Skeletal muscle tissue (tissue), 4 donors: ENCODE results near the gene CNDP2. TPM values are rescaled to one million over a fixed set of nuclear protein-coding genes. Genes with fewer than 3 reads are reported as not detected.
"Not testable (repeated sequence)": the region's sequence is repeated elsewhere in the genome, so short reads cannot be mapped to it uniquely, and the experiment has no call there.

Experiments
- H3K27ac ChIP-seq: one replicate; pipeline ENCODE4 v1.7.0; 2013; ENCODE audit warnings: mild to moderate bottlenecking, low read depth, low read length, inconsistent platforms
- H3K27me3 ChIP-seq, 3 donors: one replicate each; pipeline ENCODE4 v1.7.0; 2013; ENCODE audit warnings: low read length in 3 of 3; ENCODE audit not compliant: control insufficient read depth in 3 of 3, insufficient read depth in 3 of 3
- H3K36me3 ChIP-seq, 3 donors: one replicate each; pipeline ENCODE4 v1.7.0; 2013; ENCODE audit warnings: low read length in 3 of 3; ENCODE audit not compliant: control insufficient read depth in 3 of 3, insufficient read depth in 3 of 3
- H3K4me1 ChIP-seq, 3 donors: one replicate each; pipeline ENCODE4 v1.7.0; 2013; ENCODE audit warnings: low read length in 3 of 3, mild to moderate bottlenecking in 3 of 3; ENCODE audit not compliant: control insufficient read depth in 3 of 3, insufficient read depth in 3 of 3
- H3K4me3 ChIP-seq, 3 donors: one replicate each; pipeline ENCODE4 v1.7.0; 2013; ENCODE audit warnings: low read length in 3 of 3
- H3K9ac ChIP-seq, 3 donors: one replicate each; pipeline ENCODE4 v1.7.0; 2013; ENCODE audit warnings: low read length in 3 of 3, mild to moderate bottlenecking in 3 of 3, moderate library complexity in 2 of 3, low read depth in 1 of 3
- H3K9me3 ChIP-seq, 3 donors: one replicate each; pipeline ENCODE4 v1.7.0; 2013; ENCODE audit warnings: low read length in 3 of 3; ENCODE audit not compliant: control insufficient read depth in 3 of 3
- total RNA-seq: library from RNA; depleted of rRNA; stranded (reverse); fragments of >200 nt; gene quantifications from one replicate; pipeline ENCODE4 v1.2.3, GENCODE V29; 2014
- donor health status: Osteomylitis.

CNDP2 gene
- total RNA-seq, 1 donor from 2014 or later = 25.6 TPM

GRCh38 chr18:74556126-74556525, 60.0 kb downstream of the CNDP2 start:
- no peak overlapping the region for H3K27ac ChIP-seq
- H3K27me3 ChIP-seq = peaks cover 0 to 14% (median 5%) of the 10 kb centered on the region in 3 donors
- H3K9me3 ChIP-seq = no peaks in the 10 kb centered on the region
- no peaks in the 10 kb centered on the region for H3K36me3 ChIP-seq
- H3K9ac ChIP-seq = no peak overlapping the region
- no peaks in the 10 kb centered on the region for H3K4me1 ChIP-seq
- H3K4me3 ChIP-seq = no peak overlapping the region

DNA sequence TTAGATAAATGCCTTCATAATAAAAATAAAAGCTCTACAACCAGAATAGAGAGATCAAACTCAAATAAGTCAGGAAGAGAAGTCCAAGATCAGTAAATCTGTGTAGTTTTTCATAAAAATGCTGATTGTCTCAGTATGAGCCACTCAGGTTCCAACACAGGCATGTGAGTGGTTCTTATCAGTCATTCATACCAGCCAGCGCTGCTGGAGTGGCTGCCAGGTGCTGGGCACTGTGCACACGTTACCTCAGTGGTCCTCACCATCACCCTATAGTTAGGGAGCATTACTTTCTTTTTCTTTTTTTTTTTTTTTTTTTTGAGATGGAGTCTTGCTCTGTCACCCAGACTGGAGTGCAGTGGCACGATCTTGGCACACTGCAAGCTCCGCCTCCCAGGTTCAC, 61.9 kb downstream of the CNDP2 start:
- no peaks in the 10 kb centered on the region for H3K9me3 ChIP-seq
- no peak overlapping the region for H3K9ac ChIP-seq
- no peaks in the 10 kb centered on the region for H3K4me1 ChIP-seq
- no peaks in the 10 kb centered on the region for H3K36me3 ChIP-seq
- H3K27me3 ChIP-seq = peaks cover 0 to 14% (median 5%) of the 10 kb centered on the region in 3 donors
- H3K4me3 ChIP-seq = no peak overlapping the region
- H3K27ac ChIP-seq = no peak overlapping the region

GRCh38 chr18:74562131-74562730, 66.1 kb downstream of the CNDP2 start:
- Histone ChIP-seq H3K27ac (no peak overlapping the region), H3K27me3 (peaks cover 0 to 2% (median 0%) of the 10 kb centered on the region in 3 donors), H3K9me3 (no peaks in the 10 kb centered on the region), H3K9ac (no peak overlapping the region), H3K4me1 (no peaks in the 10 kb centered on the region), H3K4me3 (no peak overlapping the region), H3K36me3 (no peaks in the 10 kb centered on the region)

GRCh38 chr18:74562775-74563174, 66.6 kb downstream of the CNDP2 start:
- no peaks in the 10 kb centered on the region for H3K36me3 ChIP-seq

DNA sequence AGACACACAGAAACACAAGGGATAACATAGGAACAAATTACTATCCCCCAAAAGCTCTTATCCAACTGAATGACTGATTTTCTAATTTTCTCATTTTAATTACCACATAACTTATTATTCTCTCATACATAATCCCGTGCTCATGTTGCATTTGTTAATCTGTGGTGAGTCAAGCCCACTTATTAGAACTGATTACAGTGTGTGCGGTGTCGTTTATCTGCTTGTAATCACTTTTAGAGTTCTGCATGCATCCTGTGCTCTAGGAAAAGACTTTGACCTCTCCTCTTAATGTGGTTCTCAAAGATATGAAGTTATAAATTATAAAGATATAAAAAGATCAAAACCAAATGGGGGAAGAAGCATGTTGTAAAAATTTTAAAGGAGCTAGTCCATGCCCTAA, 67.8 kb downstream of the CNDP2 start:
- no peak overlapping the region for H3K9ac ChIP-seq
- no peaks in the 10 kb centered on the region for H3K4me1 ChIP-seq
- H3K9me3 ChIP-seq = no peaks in the 10 kb centered on the region

More at GRCh38 chr18:74562775-74563174, 66.6 kb downstream of the CNDP2 start:
- Histone ChIP-seq H3K4me3 (no peak overlapping the region), H3K4me1 (no peaks in the 10 kb centered on the region), H3K9ac (no peak overlapping the region), H3K27me3 (peaks cover 0 to 8% (median 0%) of the 10 kb centered on the region in 3 donors), H3K9me3 (no peaks in the 10 kb centered on the region), H3K27ac (no peak overlapping the region)

GRCh38 chr18:74565164-74565563, 69.0 kb downstream of the CNDP2 start:
- peaks cover 2 to 12% (median 4%) of the 10 kb centered on the region in 3 donors for H3K27me3 ChIP-seq
- H3K4me1 ChIP-seq, H3K27ac ChIP-seq, H3K36me3 ChIP-seq, H3K9ac ChIP-seq, H3K4me3 ChIP-seq, H3K9me3 ChIP-seq: not testable (repeated sequence)

More for the DNA sequence above, 67.8 kb downstream of the CNDP2 start:
- Histone ChIP-seq H3K27ac (no peak overlapping the region), H3K36me3 (no peaks in the 10 kb centered on the region), H3K4me3 (no peak overlapping the region), H3K27me3 (peaks cover 0 to 12% (median 4%) of the 10 kb centered on the region in 3 donors)

GRCh38 chr18:74565993-74566392, 69.8 kb downstream of the CNDP2 start:
- H3K9me3 ChIP-seq, H3K4me3 ChIP-seq, H3K36me3 ChIP-seq, H3K27ac ChIP-seq, H3K9ac ChIP-seq, H3K4me1 ChIP-seq: not testable (repeated sequence)
- H3K27me3 ChIP-seq = peaks cover 2 to 12% (median 4%) of the 10 kb centered on the region in 3 donors

GRCh38 chr18:74567822-74568221, 71.7 kb downstream of the CNDP2 start:
- H3K27me3 ChIP-seq = peaks cover 2 to 12% (median 4%) of the 10 kb centered on the region in 3 donors
- no peak overlapping the region for H3K27ac ChIP-seq
- no peaks in the 10 kb centered on the region for H3K9me3 ChIP-seq
- no peaks in the 10 kb centered on the region for H3K36me3 ChIP-seq
- H3K4me3 ChIP-seq = no peak overlapping the region
- H3K9ac ChIP-seq = no peak overlapping the region
- H3K4me1 ChIP-seq = no peaks in the 10 kb centered on the region

DNA sequence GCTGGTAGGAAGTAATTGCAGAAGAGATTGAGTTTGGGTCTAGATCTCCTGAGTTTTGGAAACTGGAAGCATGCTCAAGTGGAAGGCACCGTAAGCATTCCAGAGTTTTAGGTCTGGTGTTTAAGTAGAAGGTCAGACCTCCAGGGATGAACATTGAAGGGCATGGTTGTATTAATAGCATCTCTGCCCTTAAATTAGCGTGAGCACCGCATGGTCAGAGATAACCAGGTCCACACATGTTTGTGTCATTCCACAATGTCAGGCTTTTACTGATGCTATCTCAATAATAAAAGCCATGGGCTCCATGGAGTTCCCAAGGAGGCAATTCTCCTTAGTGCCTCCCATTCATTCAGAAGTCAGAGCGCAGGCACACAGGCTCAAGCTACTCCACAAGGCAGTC, 73.2 kb downstream of the CNDP2 start:
- no peak overlapping the region for H3K9ac ChIP-seq
- H3K4me1 ChIP-seq = no peaks in the 10 kb centered on the region
- no peaks in the 10 kb centered on the region for H3K9me3 ChIP-seq
- peaks cover 4 to 12% (median 5%) of the 10 kb centered on the region in 3 donors for H3K27me3 ChIP-seq
- no peak overlapping the region for H3K4me3 ChIP-seq
- H3K36me3 ChIP-seq = no peaks in the 10 kb centered on the region
- no peak overlapping the region for H3K27ac ChIP-seq

DNA sequence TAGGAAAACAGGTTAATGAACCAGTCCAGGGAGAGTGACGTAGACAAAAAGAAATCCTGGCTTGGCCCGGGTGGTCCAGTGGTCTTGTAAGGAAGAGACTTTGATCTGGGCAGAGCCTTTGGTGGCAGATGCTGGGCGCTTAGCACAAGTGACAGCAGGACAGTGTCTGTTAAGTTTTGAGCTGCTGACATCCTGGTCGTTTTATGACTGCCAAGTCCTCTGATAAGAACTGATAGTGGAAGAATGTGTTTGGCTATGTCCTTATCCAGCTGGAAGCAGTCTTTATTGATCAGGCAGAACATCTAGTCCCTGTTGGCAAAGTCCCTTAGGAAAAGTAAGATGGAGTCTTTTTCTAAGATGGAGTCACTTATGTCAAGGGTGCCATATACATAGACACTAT, 74.1 kb downstream of the CNDP2 start:
- no peak overlapping the region for H3K4me3 ChIP-seq
- H3K36me3 ChIP-seq = no peaks in the 10 kb centered on the region
- H3K9ac ChIP-seq = no peak overlapping the region
- H3K4me1 ChIP-seq = no peaks in the 10 kb centered on the region
- H3K27ac ChIP-seq = no peak overlapping the region
- peaks cover 4 to 12% (median 5%) of the 10 kb centered on the region in 3 donors for H3K27me3 ChIP-seq
- H3K9me3 ChIP-seq = no peaks in the 10 kb centered on the region
